ENCODE data around the gene AQP6.

The AQP6 gene, protein sequence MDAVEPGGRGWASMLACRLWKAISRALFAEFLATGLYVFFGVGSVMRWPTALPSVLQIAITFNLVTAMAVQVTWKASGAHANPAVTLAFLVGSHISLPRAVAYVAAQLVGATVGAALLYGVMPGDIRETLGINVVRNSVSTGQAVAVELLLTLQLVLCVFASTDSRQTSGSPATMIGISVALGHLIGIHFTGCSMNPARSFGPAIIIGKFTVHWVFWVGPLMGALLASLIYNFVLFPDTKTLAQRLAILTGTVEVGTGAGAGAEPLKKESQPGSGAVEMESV

DNA sequence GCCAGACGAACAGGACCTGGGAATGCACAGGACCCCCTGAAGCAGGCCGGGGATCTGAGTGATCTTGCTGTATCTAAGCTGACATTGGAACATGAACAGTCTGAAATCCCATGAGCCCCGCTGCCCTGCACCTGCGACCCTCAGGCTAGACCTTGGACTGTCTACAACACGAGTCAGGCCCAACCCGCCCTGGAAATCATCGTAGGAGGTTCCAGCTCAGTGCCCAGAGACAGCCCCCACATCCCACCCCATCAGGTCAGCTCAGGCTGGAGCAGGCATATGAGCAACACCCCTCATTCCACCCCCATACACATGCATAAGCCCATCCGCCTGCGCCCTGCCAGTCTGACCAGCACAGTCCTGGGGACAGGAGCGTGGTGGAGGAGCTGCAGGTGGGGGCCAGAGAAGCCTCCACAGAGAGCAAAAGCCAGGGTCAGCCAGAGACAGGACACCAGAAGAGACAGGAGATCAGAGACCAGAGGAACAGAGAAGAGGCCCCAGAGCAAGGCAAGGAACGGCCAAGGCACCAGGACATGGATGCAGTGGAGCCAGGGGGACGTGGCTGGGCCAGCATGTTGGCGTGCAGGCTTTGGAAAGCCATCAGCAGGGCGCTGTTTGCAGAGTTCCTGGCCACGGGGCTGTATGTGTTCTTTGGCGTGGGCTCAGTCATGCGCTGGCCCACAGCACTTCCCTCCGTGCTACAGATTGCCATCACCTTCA lies at the start of gene AQP6:
AQP6 (plus strand) TSS at position 307 of the 720 bp plus-strand sequence; CDS start at position 534, 227 bp downstream.
- no peak for DNase-seq (ENCODE audit: low read depth in 2 of 2)

DNA sequence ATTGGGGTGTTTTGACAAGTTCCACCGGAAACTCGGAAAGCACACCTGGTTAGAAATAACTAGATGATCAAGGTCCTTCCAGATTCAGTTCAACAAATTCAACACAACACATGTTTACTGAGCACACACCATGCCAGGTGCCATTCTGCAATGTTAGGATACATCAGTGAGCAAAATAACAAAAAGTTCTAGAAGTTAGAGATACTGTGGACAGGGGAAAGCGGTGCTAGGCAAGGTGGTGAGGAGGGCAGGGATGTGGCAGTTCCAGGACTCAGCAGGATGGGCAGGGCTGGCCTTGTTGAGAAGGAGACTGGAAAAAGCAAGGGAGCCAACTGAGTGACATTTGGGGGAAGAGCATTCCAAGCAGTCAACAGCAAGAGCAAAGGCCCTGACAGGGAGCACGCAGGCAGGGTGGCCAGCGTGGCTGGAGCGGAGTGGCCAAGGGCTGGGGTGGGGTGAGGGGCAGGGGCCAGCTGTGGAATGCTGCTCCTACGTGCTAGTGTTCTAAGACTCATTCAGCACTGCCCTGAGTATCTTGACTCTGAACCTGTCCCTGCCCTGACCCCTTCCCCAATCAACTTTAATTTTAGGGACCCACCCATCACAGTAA lies 49.6 kb upstream of the AQP6 start:
- no peak for DNase-seq (ENCODE audit: low read depth in 2 of 2)

DNA sequence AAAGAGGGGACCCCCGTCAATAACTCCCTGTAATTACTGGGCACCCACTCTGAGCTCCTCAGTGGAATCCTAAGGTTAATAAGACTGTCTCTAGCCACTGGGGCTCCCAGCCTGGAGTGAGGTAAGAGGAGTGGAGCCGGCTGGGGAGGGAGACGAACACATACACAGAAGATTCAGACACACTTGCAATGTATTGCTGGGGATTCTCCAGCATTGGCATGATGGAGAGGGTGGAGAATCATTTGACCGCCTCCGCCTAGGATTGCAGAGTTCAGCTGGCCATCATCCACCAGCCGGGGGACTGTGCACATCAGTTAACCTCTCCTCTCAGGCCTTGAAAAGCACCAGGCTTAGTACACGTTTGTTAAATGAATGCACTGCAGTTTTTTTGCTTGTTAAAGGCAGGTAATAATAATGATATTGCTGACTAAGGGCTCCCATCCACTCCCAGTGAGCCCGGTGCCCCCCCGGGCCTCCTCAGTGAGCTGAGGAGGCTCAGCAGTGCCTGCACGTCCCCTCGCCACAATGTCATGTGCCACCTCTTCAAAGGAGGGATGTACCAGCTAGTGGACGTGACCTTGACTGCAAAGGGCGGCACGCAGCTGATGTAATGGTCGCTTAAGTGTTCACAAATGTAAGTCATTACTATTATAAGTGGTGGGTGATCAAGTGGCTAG lies 48.7 kb upstream of the AQP6 start:
- DNase-seq (ENCODE audit: low read depth in 2 of 2) = no peak

DNA sequence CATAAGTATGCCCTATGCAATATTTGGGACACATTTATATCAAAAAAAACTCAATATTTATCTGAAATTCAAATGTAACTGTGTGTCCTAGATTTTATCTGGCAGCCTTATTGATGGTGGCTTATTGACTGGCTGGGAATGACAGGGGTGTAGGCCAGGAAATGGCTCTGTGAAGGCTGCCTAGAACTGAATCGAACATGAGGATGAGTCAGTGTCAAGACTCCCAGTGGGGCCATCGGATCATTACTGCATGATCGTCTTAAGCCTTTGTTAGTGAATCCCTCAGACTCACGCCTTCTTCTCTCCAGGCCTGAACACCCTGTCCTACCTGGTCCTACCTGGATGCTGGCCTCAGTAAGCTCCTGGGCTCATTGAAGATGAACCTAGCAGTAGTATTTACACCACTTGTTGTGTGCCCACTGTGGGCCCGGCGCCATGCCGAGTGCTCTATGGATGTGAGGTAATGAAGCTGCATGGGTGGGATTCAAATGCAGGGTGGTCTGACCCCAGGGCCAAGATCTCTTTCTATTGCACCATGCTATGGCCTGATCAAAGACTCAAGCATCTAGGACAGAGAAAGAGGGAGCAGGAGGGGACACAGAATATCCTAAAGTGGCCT lies 48.0 kb upstream of the AQP6 start:
- no peak for DNase-seq (ENCODE audit: low read depth in 2 of 2)

DNA sequence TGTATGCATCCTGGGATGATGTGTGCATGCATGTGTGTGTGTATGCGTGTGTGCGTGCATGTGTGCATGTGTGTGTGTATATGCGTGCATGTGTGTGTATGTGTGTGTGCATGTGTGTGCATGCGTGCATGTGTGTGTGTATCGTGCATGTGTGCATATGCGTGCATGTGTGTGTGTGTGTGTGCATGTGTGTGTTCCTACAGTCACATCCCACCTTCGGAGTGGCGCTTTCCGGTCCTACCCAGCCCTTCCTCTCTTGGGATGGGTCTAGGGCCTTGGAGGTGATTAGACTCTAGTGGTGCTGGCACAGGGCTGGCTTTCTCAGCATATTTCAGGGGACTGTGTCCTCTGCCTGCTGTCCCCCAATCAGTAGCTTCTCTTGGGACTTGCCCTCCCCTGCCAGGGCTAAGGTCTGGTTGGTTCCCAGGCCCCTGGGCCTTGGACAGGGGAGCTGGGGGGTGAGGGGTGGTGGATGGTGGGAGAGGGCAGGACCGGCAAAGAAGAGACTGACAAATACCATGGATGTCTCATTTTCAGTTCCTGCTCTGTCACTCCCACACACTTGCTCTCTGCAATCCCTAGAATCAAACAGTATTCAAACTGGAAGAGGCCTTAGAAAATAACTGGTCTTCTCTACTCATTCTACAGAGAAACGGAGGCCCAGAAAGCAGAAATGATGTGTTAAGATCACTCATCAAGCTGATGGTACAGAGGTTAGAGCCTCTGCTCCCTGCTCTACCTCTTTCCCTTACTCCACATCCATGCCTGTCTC lies 47.1 kb upstream of the AQP6 start:
- no peak for DNase-seq (ENCODE audit: low read depth in 2 of 2)

DNA sequence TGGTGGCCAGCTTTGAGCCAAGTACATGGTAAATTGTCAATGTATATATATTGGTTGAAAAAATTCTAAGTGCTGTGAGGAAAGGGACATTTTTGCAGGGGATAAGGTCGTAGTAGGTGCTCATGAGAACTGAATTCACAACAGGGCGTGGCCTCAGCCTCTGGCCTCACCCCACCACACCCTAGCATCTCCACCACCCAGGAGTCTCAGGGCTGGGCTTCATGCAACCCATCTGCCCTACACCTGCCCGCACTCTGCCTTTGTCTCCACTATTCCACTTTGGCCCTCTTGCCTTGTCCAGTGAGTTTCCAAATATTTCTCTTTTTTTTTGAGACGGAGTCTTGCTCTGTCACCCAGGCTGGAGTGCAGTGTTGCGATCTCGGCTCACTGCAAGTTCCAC lies 44.3 kb upstream of the AQP6 start:
- DNase-seq (ENCODE audit: low read depth in 2 of 2) = no peak

DNA sequence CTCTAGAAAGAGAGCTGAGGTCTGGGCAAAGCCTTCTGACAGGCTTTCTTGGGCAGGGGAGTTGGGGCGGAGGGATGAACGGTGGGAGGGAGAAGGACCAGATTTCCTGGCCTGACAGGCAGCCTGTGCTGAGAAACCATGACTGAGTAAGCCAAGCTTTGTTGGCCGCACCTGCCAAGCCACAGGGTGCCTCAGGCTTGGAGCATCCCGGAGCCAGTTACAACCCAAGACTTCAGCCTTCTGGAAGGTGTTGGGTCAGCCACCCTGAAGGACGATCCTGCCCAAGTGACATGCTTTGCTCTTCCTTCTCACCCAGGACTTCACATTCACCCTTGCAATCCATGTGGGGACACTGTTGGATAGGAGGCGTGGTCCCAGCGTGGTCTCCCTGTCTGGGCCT lies 43.2 kb upstream of the AQP6 start:
- DNase-seq (ENCODE audit: low read depth in 2 of 2) = no peak

DNA sequence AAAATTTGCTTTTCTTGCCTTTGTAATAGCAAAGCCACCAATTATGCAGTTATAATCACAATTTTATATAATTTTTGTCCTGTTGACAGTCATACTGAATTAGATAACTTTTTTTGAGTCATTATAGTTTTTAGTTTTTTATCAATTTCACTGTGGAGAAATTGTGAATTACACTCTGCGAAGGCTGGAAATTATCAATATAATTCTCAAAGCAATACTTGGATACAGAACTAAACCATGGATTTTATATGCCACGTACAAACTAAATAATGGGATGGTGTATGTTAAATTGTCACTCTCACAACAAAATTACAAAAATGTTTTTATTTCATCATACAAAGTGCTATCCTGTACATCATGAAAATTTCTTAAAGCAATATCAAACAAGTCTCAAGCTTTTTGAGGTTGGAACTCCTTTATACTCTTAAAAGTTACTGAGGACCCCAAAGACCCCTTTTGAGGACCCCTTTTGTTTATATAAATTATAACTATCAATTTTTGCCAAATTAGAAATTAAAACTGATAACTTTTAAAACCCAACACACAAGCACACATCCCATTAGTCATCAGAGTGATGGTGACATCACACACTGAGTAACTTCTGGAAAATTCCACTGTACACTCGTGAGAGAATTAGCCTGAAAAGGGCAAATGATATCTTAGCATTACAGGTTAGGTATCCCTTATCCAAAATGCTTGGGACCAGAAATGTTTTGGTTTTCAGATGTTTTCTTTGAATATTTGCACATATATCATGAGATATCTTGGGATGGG lies 42.0 kb upstream of the AQP6 start:
- DNase-seq (ENCODE audit: low read depth in 2 of 2) = no peak

DNA sequence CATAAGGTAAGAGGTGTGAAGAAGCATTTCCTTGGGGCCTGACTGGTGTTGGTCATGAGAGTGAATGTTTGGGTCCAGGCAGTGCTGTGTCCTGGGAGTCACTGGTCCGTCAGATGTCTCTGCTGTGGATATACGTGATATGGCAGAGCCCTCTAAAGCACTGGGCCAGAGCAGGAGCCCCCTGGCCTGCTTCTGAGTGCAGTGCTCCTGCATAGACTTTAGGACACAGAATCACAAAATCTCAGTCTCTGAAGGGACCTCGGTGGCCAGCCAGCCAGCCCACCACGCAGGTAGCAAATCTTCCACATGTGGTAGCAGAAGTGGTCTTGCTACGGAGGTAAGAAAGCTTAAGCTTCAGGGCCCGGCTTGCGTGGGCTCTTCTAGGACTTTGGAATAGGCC lies 40.7 kb upstream of the AQP6 start:
- no peak for DNase-seq (ENCODE audit: low read depth in 2 of 2)

DNA sequence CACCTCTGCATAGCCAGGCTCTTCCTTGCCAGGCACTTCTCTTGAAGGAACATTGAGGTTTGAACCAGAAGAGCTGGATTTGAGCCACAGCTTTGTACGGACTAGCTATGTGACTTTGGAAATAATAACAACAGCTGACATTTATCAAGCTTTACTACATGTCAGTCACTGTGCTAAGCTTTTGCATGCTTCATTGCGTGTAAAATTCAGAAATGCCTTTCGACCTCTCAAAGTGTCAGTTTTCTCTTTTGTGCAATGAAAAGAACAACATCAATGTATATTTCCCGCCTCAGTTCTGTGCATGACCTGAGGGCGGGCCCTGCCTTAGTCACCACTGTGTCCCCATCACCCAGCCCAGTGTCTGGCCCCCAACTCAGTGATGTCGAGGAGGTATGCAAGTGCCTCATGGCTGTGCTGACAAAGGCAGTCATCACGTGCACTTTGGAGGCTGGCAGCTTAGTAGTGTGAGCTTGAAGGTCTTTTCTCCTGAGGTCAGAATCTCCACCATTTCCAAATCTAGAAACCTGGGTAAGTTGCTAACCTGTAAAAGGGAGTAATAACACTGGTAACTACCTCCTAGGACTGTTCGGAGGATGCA lies 40.1 kb upstream of the AQP6 start:
- DNase-seq (ENCODE audit: low read depth in 2 of 2) = no peak

DNA sequence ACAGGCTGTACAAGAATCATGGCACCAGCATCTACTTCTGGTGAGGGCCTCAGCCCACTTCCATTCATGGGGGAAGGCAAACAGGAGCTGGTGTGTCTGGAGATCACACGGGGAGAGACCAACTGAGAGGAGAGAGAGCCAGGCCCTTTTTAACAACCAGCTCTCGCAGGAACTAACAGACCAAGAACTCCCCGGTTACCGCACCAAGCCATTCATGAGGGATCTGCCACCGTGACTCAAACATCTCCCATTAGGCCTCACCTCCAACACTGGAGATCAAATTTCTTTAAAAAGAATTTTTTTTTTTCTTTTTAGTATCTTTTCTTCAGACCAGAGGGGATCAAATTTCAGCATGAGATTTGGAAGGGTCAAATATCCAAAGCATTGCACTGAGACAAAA lies 39.0 kb upstream of the AQP6 start:
- DNase-seq (ENCODE audit: low read depth in 2 of 2) = no peak

DNA sequence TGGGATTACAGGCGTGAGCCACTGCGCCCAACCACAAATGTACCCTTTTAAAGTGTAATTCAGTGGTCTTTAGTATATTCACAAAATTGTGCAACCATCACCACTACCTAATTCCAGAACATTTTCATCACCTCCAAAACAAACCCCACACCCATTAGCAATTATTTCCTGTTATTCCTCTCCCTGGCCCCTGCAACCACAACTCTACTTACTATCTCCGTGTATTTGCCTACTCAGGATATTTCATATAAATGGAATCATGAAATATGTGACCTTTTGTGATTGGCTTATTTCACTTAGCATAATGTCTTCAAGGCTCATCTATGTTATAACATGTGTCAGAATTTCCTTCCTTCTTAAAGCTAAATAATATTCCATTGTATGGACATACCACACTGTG lies 38.2 kb upstream of the AQP6 start:
- no peak for DNase-seq (ENCODE audit: low read depth in 2 of 2)

DNA sequence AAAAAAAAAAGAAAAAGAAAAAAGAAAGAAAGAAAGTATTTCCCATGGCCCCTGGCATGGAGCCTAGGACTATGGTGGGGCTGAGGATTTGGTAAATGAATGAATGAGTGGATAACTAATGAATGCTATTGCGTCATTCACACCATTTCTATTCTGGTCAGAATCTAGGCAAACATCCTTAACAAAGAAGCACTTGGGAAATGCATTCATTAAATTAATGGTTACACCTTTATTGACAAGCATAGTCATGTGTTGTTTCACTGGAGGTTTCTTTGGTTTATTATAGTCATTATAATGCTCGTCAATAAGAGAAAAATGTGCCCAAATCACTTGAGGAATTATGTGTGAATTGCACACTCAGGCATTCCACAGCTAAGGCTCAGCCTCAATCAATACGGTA lies 35.8 kb upstream of the AQP6 start:
- DNase-seq (ENCODE audit: low read depth in 2 of 2) = no peak

DNA sequence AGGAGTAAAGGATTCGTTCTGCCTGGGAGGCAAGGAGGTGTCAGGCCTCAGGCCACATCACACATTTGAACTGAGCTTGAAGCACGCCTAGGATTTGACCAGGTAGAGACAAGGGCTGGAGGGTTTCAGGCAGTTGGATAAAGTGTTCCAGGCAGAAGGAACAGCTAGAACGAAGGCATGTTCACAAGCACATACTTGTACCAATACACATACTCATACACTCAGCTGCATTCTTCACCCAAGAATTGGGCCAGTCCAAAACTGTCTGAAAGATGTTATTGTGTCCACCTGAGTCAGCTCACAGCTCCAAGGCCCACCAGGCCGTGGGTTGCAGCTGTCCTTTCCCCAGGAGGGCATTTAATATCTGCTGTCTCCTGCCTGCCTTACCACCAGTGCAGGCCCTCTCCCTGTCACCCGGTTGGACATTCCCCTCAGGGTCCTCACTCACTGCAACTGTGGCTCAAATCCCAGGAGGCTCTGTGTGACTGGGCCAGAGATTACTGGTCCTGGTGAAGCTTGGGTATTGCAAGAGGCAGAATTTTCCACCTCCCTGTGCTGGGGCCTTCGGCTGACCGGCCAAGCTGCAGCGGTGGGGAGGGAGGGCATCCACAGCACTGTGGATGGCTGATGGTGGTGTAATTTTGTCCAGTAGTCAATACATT lies 35.0 kb upstream of the AQP6 start:
- no peak for DNase-seq (ENCODE audit: low read depth in 2 of 2)

DNA sequence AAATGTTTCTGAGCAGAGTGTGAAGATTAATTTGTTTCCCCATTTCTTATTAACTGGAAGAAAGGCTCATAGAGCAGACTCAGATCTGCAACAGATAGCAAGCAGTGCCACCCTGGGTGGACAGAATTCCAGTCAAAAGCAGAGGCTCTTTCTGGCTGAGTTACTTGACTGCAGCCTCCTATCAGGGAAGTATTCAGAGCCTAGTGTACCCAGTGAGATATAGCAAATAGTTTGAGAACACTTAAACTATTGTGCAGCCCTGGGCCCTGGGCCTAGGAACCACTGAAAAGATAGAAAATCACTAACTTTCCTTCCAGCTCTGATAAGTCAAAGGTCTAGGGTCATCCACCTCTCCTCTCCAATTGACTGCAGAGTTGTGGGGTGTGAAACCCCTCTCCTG lies 33.4 kb upstream of the AQP6 start:
- DNase-seq (ENCODE audit: low read depth in 2 of 2) = no peak

DNA sequence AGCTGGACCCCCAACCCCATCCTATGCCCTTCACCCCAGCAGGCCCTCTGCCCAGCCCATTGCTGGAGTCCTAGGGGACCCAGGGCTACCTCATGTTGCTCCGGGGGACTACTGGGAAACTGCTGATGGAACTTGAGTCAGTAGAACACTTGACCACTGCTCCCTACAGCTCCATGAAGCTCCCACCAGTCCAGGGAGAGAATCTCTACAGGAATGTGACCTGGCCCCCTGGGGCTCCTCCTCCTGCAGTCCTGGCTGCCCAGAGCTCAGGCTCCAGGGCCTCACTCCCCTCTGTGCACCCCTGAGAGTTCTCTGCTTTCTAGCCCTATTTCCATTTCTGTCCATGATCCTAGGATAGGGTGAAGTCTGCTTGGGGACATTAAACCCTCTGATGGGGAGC lies 33.0 kb upstream of the AQP6 start:
- DNase-seq (ENCODE audit: low read depth in 2 of 2) = no peak

DNA sequence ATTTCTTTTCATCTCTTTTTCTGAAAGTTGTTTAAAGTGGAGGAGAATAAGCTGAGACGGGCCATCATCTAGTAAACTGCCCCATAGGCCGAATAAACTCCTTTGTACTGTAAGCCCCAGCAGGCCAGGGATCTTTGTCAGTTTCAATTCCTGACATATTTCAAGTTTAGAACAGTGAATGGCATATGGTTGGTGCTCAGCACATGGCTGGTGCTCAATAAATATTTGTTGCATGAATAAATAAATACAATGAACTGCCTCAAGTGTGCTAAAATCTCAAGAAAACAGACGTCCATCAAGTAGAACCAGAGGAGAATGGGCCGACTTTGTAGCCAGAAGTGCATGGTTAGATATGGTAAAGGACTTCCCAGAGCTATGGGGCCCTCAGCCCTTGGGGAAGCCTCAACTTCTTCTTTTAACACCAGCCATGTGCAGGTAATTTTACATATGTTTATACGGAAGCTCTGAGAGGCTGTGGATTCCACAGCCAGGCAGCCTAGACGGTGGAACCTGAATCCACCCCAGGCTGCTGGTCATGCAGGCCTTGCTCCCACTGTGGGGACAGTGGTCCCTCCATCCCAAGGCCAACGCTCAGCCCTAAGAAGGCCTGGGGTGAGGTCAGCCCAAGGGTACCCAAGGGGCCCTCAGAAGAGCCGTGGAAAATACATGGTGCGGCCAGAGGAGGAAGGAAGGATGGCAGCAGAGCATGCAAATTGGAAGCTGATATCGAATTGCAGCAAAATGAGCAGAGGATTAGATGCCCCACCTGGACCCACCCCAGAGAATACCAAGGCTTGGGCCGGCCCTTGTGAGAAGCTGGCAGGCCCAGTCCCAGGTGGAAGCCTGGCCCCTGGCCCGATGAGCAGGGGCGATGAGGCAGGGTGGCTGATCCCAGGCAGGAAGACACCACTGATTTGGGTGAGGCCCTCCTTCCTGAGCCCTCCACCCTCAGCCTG lies 30.9 kb upstream of the AQP6 start:
- DNase-seq (ENCODE audit: low read depth in 2 of 2) = no peak

DNA sequence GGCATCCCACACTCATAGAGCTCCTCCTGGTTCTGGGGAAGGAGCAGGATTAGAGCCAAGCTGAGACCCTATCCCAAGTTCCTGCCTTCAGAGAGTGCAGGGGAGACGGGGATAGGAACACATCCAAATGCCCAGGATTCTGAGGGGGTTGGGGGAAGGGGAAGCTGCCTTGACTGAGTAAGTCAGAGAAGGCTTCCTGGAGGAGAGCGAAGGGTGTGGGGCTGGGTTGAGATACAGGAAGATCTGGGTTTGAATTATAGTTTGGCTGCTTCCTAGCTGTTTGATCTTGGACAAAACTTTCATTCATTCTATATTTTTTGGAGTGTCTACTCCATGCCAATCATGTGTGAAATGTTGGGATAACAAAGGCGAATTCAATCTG lies 30.2 kb upstream of the AQP6 start:
- DNase-seq (ENCODE audit: low read depth in 2 of 2) = no peak

All from stimulated activated CD8-positive, alpha-beta memory T cell treated with anti-CD3 and anti-CD28 coated beads, Interleukin-7, amount 100 ng/mL, for 1 hour (primary cell).